Measurements from ENCODE around the gene NLRX1.
"Not testable (repeated sequence)": the region's sequence is repeated elsewhere in the genome, so short reads cannot be mapped to it uniquely, and the experiment has no call there.

DNA sequence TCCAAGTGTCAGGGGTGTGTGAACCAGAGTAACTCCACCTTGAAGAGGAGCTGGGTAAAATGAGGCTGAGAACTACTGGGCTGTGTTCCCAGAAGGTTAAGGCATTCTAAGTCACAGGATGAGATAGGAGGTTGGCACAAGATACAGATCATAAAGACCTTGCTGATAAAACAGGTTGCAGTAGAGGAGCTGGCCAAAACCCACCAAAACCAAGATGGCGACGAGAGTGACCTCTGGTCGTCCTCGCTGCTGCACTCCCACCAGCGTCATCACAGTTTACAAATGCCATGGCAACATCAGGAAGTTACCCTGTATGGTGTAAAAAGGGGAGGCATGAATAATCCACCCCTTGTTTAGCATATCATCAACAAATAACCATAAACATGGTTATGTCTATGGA is 32.7 kb downstream of the NLRX1 start:
- TF ChIP-seq POLR2A, EP300 (IDR thresholded peaks at IDR 0.05): not testable (repeated sequence)
- TF ChIP-seq, protein P1, sequence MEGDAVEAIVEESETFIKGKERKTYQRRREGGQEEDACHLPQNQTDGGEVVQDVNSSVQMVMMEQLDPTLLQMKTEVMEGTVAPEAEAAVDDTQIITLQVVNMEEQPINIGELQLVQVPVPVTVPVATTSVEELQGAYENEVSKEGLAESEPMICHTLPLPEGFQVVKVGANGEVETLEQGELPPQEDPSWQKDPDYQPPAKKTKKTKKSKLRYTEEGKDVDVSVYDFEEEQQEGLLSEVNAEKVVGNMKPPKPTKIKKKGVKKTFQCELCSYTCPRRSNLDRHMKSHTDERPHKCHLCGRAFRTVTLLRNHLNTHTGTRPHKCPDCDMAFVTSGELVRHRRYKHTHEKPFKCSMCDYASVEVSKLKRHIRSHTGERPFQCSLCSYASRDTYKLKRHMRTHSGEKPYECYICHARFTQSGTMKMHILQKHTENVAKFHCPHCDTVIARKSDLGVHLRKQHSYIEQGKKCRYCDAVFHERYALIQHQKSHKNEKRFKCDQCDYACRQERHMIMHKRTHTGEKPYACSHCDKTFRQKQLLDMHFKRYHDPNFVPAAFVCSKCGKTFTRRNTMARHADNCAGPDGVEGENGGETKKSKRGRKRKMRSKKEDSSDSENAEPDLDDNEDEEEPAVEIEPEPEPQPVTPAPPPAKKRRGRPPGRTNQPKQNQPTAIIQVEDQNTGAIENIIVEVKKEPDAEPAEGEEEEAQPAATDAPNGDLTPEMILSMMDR (IDR thresholded peaks at IDR 0.05) = not testable (repeated sequence)
